SH-SY5Y (cell line): Measurements from ENCODE around the gene AHRR.

Experiments
- GATA2 ChIP-seq: IDR thresholded peaks from 2 replicates; pipeline ENCODE4 v1.6.1; 2011; ENCODE audit warnings: mild to moderate bottlenecking, low read depth, low read length
- GATA3 ChIP-seq: IDR thresholded peaks from 2 replicates; pipeline ENCODE4 v1.6.1; 2011; ENCODE audit warnings: low read depth, mild to moderate bottlenecking, low read length, moderate library complexity

GRCh38 chr5:313806-314376 is 7.6 kb upstream of the AHRR start:
- no peak for TF ChIP-seq GATA2
- TF ChIP-seq GATA3, result no peak
